Stimulated activated CD4-positive, alpha-beta T cell treated with anti-CD3 and anti-CD28 coated beads, Interleukin-12 subunit alpha, Interleukin-12 subunit beta, amount 100 ng/mL, for 48 hours (primary cell): Measurements from ENCODE around the gene PTPRG.

ENCODE experiments used
- DNase-seq, 3 donors: peaks; one replicate each; pipeline ENCODE4 v3.0.0-alpha.2; 2020; ENCODE audit warnings: low read depth in 2 of 3, low spot score in 1 of 3

PTPRG gene

GRCh38 chr3:61985020-61985419, 423.6 kb downstream of the PTPRG start:
- DNase-seq: no peak

- DNase-seq: no peak
Observed at GRCh38 chr3:61986473-61986872, 425.1 kb downstream of the PTPRG start.

- DNase-seq: no peak
Observed at GRCh38 chr3:61989681-61990080, 428.3 kb downstream of the PTPRG start.

GRCh38 chr3:61990327-61991027, 429.1 kb downstream of the PTPRG start:
- DNase-seq: no peak

- no peak for DNase-seq
Observed at GRCh38 chr3:61991706-61992105, 430.3 kb downstream of the PTPRG start.

- no peak for DNase-seq
Observed at GRCh38 chr3:61996366-61996765, 435.0 kb downstream of the PTPRG start.

- DNase-seq: no peak
Observed at GRCh38 chr3:61997101-61997500, 435.7 kb downstream of the PTPRG start.

- no peak for DNase-seq
Observed at GRCh38 chr3:62003835-62004234, 442.5 kb downstream of the PTPRG start.

- no peak for DNase-seq
Observed at GRCh38 chr3:62007036-62007435, 445.7 kb downstream of the PTPRG start.

- DNase-seq: no peak
Observed at GRCh38 chr3:62010989-62011388, 449.6 kb downstream of the PTPRG start.

GRCh38 chr3:62011666-62012065, 450.3 kb downstream of the PTPRG start:
- DNase-seq: no peak

- DNase-seq: no peak
Observed at GRCh38 chr3:62013951-62014350, 452.6 kb downstream of the PTPRG start.

GRCh38 chr3:62015111-62015510, 453.7 kb downstream of the PTPRG start:
- no peak for DNase-seq

- no peak for DNase-seq
Observed at GRCh38 chr3:62019906-62020305, 458.5 kb downstream of the PTPRG start.

GRCh38 chr3:62020706-62021105, 459.3 kb downstream of the PTPRG start:
- no peak for DNase-seq

- no peak for DNase-seq
Observed at GRCh38 chr3:62022312-62022711, 460.9 kb downstream of the PTPRG start.

GRCh38 chr3:62024882-62025281, 463.5 kb downstream of the PTPRG start:
- DNase-seq: no peak

GRCh38 chr3:62025913-62026312, 464.5 kb downstream of the PTPRG start:
- DNase-seq: no peak

GRCh38 chr3:62027241-62027640, 465.9 kb downstream of the PTPRG start:
- no peak for DNase-seq

GRCh38 chr3:62027796-62028195, 466.4 kb downstream of the PTPRG start:
- no peak for DNase-seq

- no peak for DNase-seq
Observed at GRCh38 chr3:62028236-62028635, 466.9 kb downstream of the PTPRG start.

- no peak for DNase-seq
Observed at GRCh38 chr3:62032738-62033137, 471.4 kb downstream of the PTPRG start.

- no peak for DNase-seq
Observed at GRCh38 chr3:62035402-62036057, 474.2 kb downstream of the PTPRG start.
